HFFc6 (cell line): ENCODE data around the gene CENPVL2. TPM values are rescaled to one million over a fixed set of nuclear protein-coding genes. Genes with fewer than 3 reads are reported as not detected.
"Not testable (repeated sequence)": the region's sequence is repeated elsewhere in the genome, so short reads cannot be mapped to it uniquely, and the experiment has no call there.

Source experiments
- DNase-seq: peaks from one replicate; pipeline ENCODE4 v3.0.0-alpha.2; 2018
- H3K27ac Mint-ChIP-seq: 2 replicates; pipeline ENCODE4 v1.8.0; 2020; ENCODE audit warnings: mild to moderate bottlenecking, mixed read lengths
- H3K27me3 Mint-ChIP-seq: 2 replicates; pipeline ENCODE4 v1.8.0; 2021; ENCODE audit warnings: mild to moderate bottlenecking, moderate library complexity, mixed read lengths; ENCODE audit not compliant: insufficient read depth
- H3K36me3 Mint-ChIP-seq: 2 replicates; pipeline ENCODE4 v1.8.0; 2021; ENCODE audit warnings: low read depth, mixed read lengths
- H3K4me1 Mint-ChIP-seq: 2 replicates; pipeline ENCODE4 v1.8.0; 2020; ENCODE audit warnings: low read depth, mixed read lengths
- H3K4me3 Mint-ChIP-seq: 2 replicates; pipeline ENCODE4 v1.8.0; 2020; ENCODE audit warnings: mild to moderate bottlenecking, moderate library complexity, mixed read lengths
- H3K9me3 Mint-ChIP-seq: 2 replicates; pipeline ENCODE4 v1.8.0; 2020; ENCODE audit warnings: mild to moderate bottlenecking, mixed read lengths
- CTCF ChIP-seq: fragments of 200-600 bp; sonication (generic); IDR thresholded peaks from 2 replicates; pipeline ENCODE4 v1.5.0; 2021; ENCODE audit warnings: antibody characterized with exemption, mild to moderate bottlenecking
- long read RNA-seq: library from polyadenylated mRNA; unstranded; transcript quantifications from one replicate; pipeline ENCODE4 v2.0.0, GENCODE V29; 2019
- total RNA-seq, 6 experiments: library from RNA; stranded (reverse); fragmentation: NEBNext Ultra II Directional; extraction: Animal tissue kit (Norgen Biotek cat#: 25700); gene quantifications; 2 replicates in 1 of 6; 3 replicates in 5 of 6; pipeline ENCODE4 v1.2.3, GENCODE V29; 2021

CENPVL2 gene
- not detected for total RNA-seq
- long read RNA-seq, result 0 reads

GRCh38 chrX:51682720-51683062 is at the start of gene CENPVL2:
TSS of gene CENPVL2 (minus strand) at chrX:51682831. CDS start at chrX:51682831, 0 bp downstream.
- DNase-seq, H3K27ac Mint-ChIP-seq, H3K27me3 Mint-ChIP-seq, H3K9me3 Mint-ChIP-seq, H3K4me3 Mint-ChIP-seq, H3K36me3 Mint-ChIP-seq, H3K4me1 Mint-ChIP-seq: not testable (repeated sequence)

- Mint-ChIP-seq H3K27ac (no peak overlapping the region), H3K9me3 (no peaks in the 10 kb centered on the region), H3K27me3 (no peaks in the 10 kb centered on the region; the same call in 1 of the 2 replicates), H3K36me3 (no peaks in the 10 kb centered on the region), H3K4me1 (no peaks in the 10 kb centered on the region), H3K4me3 (no peak overlapping the region)
- 0 out of 2 replicates have a peak, but pooled peaks have one; percentile 14 for TF ChIP-seq CTCF
- no peak for DNase-seq
These were observed 45.6 kb upstream of the CENPVL2 start for GRCh38 chrX:51728202-51728601.

GRCh38 chrX:51712943-51713647 is 30.5 kb upstream of the CENPVL2 start:
- H3K4me1 Mint-ChIP-seq, H3K27me3 Mint-ChIP-seq, H3K36me3 Mint-ChIP-seq, H3K9me3 Mint-ChIP-seq, DNase-seq, H3K4me3 Mint-ChIP-seq, H3K27ac Mint-ChIP-seq: not testable (repeated sequence)

- H3K27ac Mint-ChIP-seq, H3K4me3 Mint-ChIP-seq, H3K36me3 Mint-ChIP-seq, DNase-seq, H3K4me1 Mint-ChIP-seq, H3K27me3 Mint-ChIP-seq, H3K9me3 Mint-ChIP-seq: not testable (repeated sequence)
These were observed 27.9 kb upstream of the CENPVL2 start, which contains the start of gene CENPVL1 for GRCh38 chrX:51710277-51711164. TSS of gene CENPVL1 (plus strand) at chrX:51710512. CDS start at chrX:51710512, 0 bp downstream.

- DNase-seq, result no peak
- no peak for TF ChIP-seq CTCF
- peaks cover 3% of the 10 kb centered on the region; the same call in 1 of the 2 replicates for H3K27me3 Mint-ChIP-seq
These were observed 14.8 kb upstream of the CENPVL2 start for GRCh38 chrX:51697397-51697796.

GRCh38 chrX:51694254-51694653 is 11.6 kb upstream of the CENPVL2 start:
- Mint-ChIP-seq H3K36me3 (no peaks in the 10 kb centered on the region), H3K27ac (no peak overlapping the region), H3K4me1 (no peaks in the 10 kb centered on the region), H3K9me3 (no peaks in the 10 kb centered on the region), H3K4me3 (no peak overlapping the region), H3K27me3 (peaks cover 3% of the 10 kb centered on the region; the same call in 1 of the 2 replicates)
- TF ChIP-seq CTCF, result no peak
- DNase-seq, result no peak

More at GRCh38 chrX:51697397-51697796, 14.8 kb upstream of the CENPVL2 start:
- no peak overlapping the region for H3K4me3 Mint-ChIP-seq
- no peaks in the 10 kb centered on the region for H3K9me3 Mint-ChIP-seq
- no peaks in the 10 kb centered on the region for H3K36me3 Mint-ChIP-seq
- no peak overlapping the region for H3K27ac Mint-ChIP-seq
- H3K4me1 Mint-ChIP-seq, result no peaks in the 10 kb centered on the region

GRCh38 chrX:51681808-51682719 is 567 bp downstream of the CENPVL2 start:
- H3K27me3 Mint-ChIP-seq, DNase-seq, H3K27ac Mint-ChIP-seq, H3K9me3 Mint-ChIP-seq, H3K4me3 Mint-ChIP-seq, H3K4me1 Mint-ChIP-seq, H3K36me3 Mint-ChIP-seq: not testable (repeated sequence)

GRCh38 chrX:51679689-51680433 is 2.8 kb downstream of the CENPVL2 start:
- not testable (repeated sequence) for H3K27me3 Mint-ChIP-seq, H3K9me3 Mint-ChIP-seq, H3K36me3 Mint-ChIP-seq, DNase-seq, H3K27ac Mint-ChIP-seq, H3K4me1 Mint-ChIP-seq, H3K4me3 Mint-ChIP-seq
